ENCODE results near the gene BTBD10. TPM values are rescaled to one million over a fixed set of nuclear protein-coding genes. Genes with fewer than 3 reads are reported as not detected.

Gene BTBD10
- total RNA-seq, 4 donors from 2014 or later = 13.8 to 33.3 (median 27.1) TPM

- Histone ChIP-seq H3K27me3 (no peaks in the 10 kb centered on the region), H3K4me3 (no peak overlapping the region), H3K36me3 (no peaks in the 10 kb centered on the region), H3K4me1 (peaks cover 0 to 6% (median 0%) of the 10 kb centered on the region in 4 donors), H3K9me3 (no peaks in the 10 kb centered on the region), H3K27ac (no peak overlapping the region)
- DNase-seq = peak in 2 of 3 donors; percentile 70 to 88
- no peak for TF ChIP-seq POLR2A (IDR thresholded peaks at IDR 0.05)
- TF ChIP-seq, protein P1, sequence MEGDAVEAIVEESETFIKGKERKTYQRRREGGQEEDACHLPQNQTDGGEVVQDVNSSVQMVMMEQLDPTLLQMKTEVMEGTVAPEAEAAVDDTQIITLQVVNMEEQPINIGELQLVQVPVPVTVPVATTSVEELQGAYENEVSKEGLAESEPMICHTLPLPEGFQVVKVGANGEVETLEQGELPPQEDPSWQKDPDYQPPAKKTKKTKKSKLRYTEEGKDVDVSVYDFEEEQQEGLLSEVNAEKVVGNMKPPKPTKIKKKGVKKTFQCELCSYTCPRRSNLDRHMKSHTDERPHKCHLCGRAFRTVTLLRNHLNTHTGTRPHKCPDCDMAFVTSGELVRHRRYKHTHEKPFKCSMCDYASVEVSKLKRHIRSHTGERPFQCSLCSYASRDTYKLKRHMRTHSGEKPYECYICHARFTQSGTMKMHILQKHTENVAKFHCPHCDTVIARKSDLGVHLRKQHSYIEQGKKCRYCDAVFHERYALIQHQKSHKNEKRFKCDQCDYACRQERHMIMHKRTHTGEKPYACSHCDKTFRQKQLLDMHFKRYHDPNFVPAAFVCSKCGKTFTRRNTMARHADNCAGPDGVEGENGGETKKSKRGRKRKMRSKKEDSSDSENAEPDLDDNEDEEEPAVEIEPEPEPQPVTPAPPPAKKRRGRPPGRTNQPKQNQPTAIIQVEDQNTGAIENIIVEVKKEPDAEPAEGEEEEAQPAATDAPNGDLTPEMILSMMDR (IDR thresholded peaks at IDR 0.05) = peak; percentile 48 to 90 (median 80)
Observed at GRCh38 chr11:13343931-13344717, 118.9 kb downstream of the BTBD10 start.

- no peak for DNase-seq
- Histone ChIP-seq H3K9me3 (no peaks in the 10 kb centered on the region), H3K36me3 (no peaks in the 10 kb centered on the region), H3K4me1 (peaks cover 0 to 16% (median 4%) of the 10 kb centered on the region in 4 donors), H3K4me3 (no peak overlapping the region), H3K27ac (no peak overlapping the region), H3K27me3 (no peaks in the 10 kb centered on the region)
- TF ChIP-seq, protein P1 (IDR thresholded peaks at IDR 0.05) = no peak
- no peak for TF ChIP-seq POLR2A (IDR thresholded peaks at IDR 0.05)
Observed at GRCh38 chr11:13343067-13343466, 120.0 kb downstream of the BTBD10 start.

GRCh38 chr11:13341026-13341425, 122.0 kb downstream of the BTBD10 start:
- Histone ChIP-seq H3K9me3 (no peaks in the 10 kb centered on the region), H3K27me3 (no peaks in the 10 kb centered on the region), H3K27ac (no peak overlapping the region), H3K36me3 (no peaks in the 10 kb centered on the region), H3K4me3 (no peak overlapping the region), H3K4me1 (peaks cover 0 to 17% (median 9%) of the 10 kb centered on the region in 4 donors)
- TF ChIP-seq, protein P1 (IDR thresholded peaks at IDR 0.05) = no peak
- DNase-seq = no peak

- DNase-seq = no peak
- no peak overlapping the region for H3K27ac ChIP-seq
Observed at GRCh38 chr11:13339195-13340153, 123.5 kb downstream of the BTBD10 start.

DNA sequence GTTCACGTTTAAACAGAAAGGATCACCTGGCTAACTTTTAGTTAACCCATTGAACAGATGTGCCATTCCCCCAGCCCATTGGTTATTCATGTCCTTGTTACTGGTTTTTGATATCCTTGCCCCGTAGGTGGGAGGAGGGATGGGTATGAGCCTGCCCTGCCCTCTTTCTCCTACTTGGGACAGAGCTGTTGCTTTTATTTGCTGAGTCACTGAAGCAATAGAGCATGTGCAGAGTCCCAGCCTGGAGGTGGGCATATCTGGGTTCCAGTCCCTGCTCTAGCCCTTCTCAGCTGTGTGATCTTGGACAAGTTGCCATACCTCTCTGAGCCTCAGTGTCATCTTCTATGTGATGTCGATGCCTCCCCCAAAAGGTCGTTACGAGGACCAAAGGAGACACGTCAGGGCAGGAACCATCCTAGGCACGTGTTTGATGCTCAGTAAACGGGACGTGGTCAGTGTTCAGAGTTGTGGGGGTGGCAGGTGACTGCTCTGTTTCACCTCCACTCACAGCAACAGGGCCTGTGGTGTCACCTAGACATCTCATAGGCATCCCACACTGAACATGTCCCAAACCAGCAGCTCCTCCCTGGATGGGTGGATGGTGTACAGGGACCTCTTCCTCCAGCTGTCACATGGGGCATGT, 124.5 kb downstream of the BTBD10 start:
- peaks cover 3 to 25% (median 11%) of the 10 kb centered on the region in 4 donors for H3K4me1 ChIP-seq
- no peak overlapping the region for H3K27ac ChIP-seq
- H3K4me3 ChIP-seq = peak overlapping the region in 1 of 4 donors; percentile 1
- no peaks in the 10 kb centered on the region for H3K27me3 ChIP-seq
- no peak for DNase-seq
- H3K9me3 ChIP-seq = no peaks in the 10 kb centered on the region
- no peaks in the 10 kb centered on the region for H3K36me3 ChIP-seq
- TF ChIP-seq, protein P1 (IDR thresholded peaks at IDR 0.05) = no peak
- TF ChIP-seq POLR2A (IDR thresholded peaks at IDR 0.05) = no peak

More at GRCh38 chr11:13339195-13340153, 123.5 kb downstream of the BTBD10 start:
- H3K27me3 ChIP-seq = no peaks in the 10 kb centered on the region
- TF ChIP-seq POLR2A (IDR thresholded peaks at IDR 0.05) = no peak
- TF ChIP-seq, protein P1 (IDR thresholded peaks at IDR 0.05) = no peak
- no peaks in the 10 kb centered on the region for H3K36me3 ChIP-seq
- peaks cover 0 to 20% (median 10%) of the 10 kb centered on the region in 4 donors for H3K4me1 ChIP-seq
- H3K4me3 ChIP-seq = no peak overlapping the region
- H3K9me3 ChIP-seq = no peaks in the 10 kb centered on the region

Measured in Peyer's patch (tissue), 4 donors.